GM23338 (cell line): ENCODE results near the gene RAD51B. TPM values are rescaled to one million over a fixed set of nuclear protein-coding genes. Genes with fewer than 3 reads are reported as not detected.

Experiments used
- ATAC-seq: fragments of 200-7000 bp; cut with Tn5 transposase; 3 replicates; pipeline ENCODE4 v1.9.1; 2020
- DNase-seq: peaks from one replicate; pipeline ENCODE4 v3.0.0-alpha.2; 2015; ENCODE audit warnings: low spot score
- H2AFZ ChIP-seq: fragments of 200-600 bp; sonication (generic); 2 replicates; pipeline ENCODE4 v1.8.0; 2016; ENCODE audit warnings: antibody characterized with exemption, mild to moderate bottlenecking, moderate library complexity
- H3F3A ChIP-seq: fragments of 200-600 bp; sonication (generic); replicated peaks from 2 replicates; pipeline ENCODE4 v1.8.0; 2017; ENCODE audit warnings: antibody characterized with exemption, mixed run types, low read depth
- H3K27ac ChIP-seq: fragments of 200-600 bp; sonication (generic); 2 replicates; pipeline ENCODE4 v1.6.1; 2016; ENCODE audit warnings: low read depth
- H3K27me3 ChIP-seq: fragments of 200-600 bp; sonication (generic); 2 replicates; pipeline ENCODE4 v1.8.0; 2016; ENCODE audit warnings: mild to moderate bottlenecking, mixed run types, moderate library complexity; ENCODE audit not compliant: insufficient read depth
- H3K36me3 ChIP-seq: fragments of 200-600 bp; sonication (generic); 2 replicates; pipeline ENCODE4 v1.8.0; 2016; ENCODE audit warnings: mild to moderate bottlenecking; ENCODE audit not compliant: insufficient read depth
- H3K4me1 ChIP-seq: fragments of 200-600 bp; sonication (generic); 2 replicates; pipeline ENCODE4 v1.8.0; 2016; ENCODE audit warnings: mild to moderate bottlenecking, moderate library complexity; ENCODE audit not compliant: insufficient read depth
- H3K4me2 ChIP-seq: fragments of 200-600 bp; sonication (generic); 2 replicates; pipeline ENCODE4 v1.7.1; 2017; ENCODE audit warnings: mixed run types
- H3K4me3 ChIP-seq: fragments of 200-600 bp; sonication (generic); 2 replicates; pipeline ENCODE4 v1.6.1; 2016; ENCODE audit warnings: mixed run types
- H3K79me2 ChIP-seq: fragments of 200-600 bp; sonication (generic); replicated peaks from 2 replicates; pipeline ENCODE4 v1.8.0; 2017; ENCODE audit warnings: mild to moderate bottlenecking; ENCODE audit not compliant: insufficient read depth
- H3K9me2 ChIP-seq: fragments of 200-600 bp; sonication (generic); 2 replicates; pipeline ENCODE4 v1.8.0; 2017; ENCODE audit not compliant: insufficient read depth
- H4K20me1 ChIP-seq: fragments of 200-600 bp; sonication (generic); replicated peaks from 2 replicates; pipeline ENCODE4 v1.8.0; 2017; ENCODE audit warnings: mild to moderate bottlenecking; ENCODE audit not compliant: insufficient read depth
- H3K27ac Mint-ChIP-seq: 2 replicates; pipeline ENCODE4 v1.8.0; 2020; ENCODE audit warnings: inconsistent platforms, mild to moderate bottlenecking, moderate library complexity, mixed read lengths
- H3K27me3 Mint-ChIP-seq: 3 replicates; pipeline ENCODE4 v1.8.0; 2022; ENCODE audit warnings: low read depth, mild to moderate bottlenecking, moderate library complexity, mixed read lengths, inconsistent platforms; ENCODE audit not compliant: insufficient read depth, poor library complexity
- H3K36me3 Mint-ChIP-seq: 3 replicates; pipeline ENCODE4 v1.8.0; 2021; ENCODE audit warnings: low read depth, mild to moderate bottlenecking, inconsistent platforms, moderate library complexity, mixed read lengths
- H3K4me1 Mint-ChIP-seq: 3 replicates; pipeline ENCODE4 v1.8.0; 2020; ENCODE audit warnings: mild to moderate bottlenecking, inconsistent platforms, mixed read lengths
- H3K4me3 Mint-ChIP-seq: 3 replicates; pipeline ENCODE4 v1.8.0; 2021; ENCODE audit warnings: moderate library complexity, mild to moderate bottlenecking, inconsistent platforms, mixed read lengths
- H3K9me3 Mint-ChIP-seq: 3 replicates; pipeline ENCODE4 v1.8.0; 2020; ENCODE audit warnings: moderate library complexity, mild to moderate bottlenecking, inconsistent platforms, mixed read lengths
- ETS1 ChIP-seq: IDR thresholded peaks from 2 replicates; pipeline ENCODE4 v1.6.1; 2016; ENCODE audit warnings: antibody characterized with exemption
- JUNB ChIP-seq: IDR thresholded peaks from one replicate; pipeline ENCODE4 v1.6.1; 2016; ENCODE audit warnings: antibody characterized with exemption; ENCODE audit not compliant: unreplicated experiment
- ZNF114 ChIP-seq: fragments of 250-450 bp; sonication (Bioruptor Pico); IDR thresholded peaks from 2 replicates; pipeline ENCODE4 v1.5.0; 2020; ENCODE audit warnings: mild to moderate bottlenecking, moderate library complexity
- ZNF331 ChIP-seq: fragments of 250-450 bp; sonication (Bioruptor Pico); IDR thresholded peaks from 2 replicates; pipeline ENCODE4 v1.5.0; 2020; ENCODE audit warnings: low read depth, mild to moderate bottlenecking, moderate library complexity
- polyA plus RNA-seq: library from polyadenylated mRNA; unstranded; fragments of >200 nt; fragmentation: Nextera tagmentation; extraction: Ambion mirVana; gene quantifications from 2 replicates; pipeline ENCODE4 v1.2.1, GENCODE V29; 2016
- total RNA-seq: library from RNA; depleted of rRNA; stranded (reverse); fragments of >200 nt; shearing (Covaris generic); gene quantifications from 2 replicates; pipeline ENCODE4 v1.2.3, GENCODE V29; 2014
- TF ChIP-seq, protein P1 (sequence below): fragments of 250-450 bp; sonication (Bioruptor Pico); IDR thresholded peaks from 2 replicates; pipeline ENCODE4 v1.5.0; 2020; ENCODE audit warnings: mild to moderate bottlenecking, moderate library complexity
- TF ChIP-seq, protein P2 (sequence below), 2 experiments: fragments of 200-600 bp in 1 of 2; sonication (generic) in 1 of 2; conservative IDR thresholded peaks; 2 replicates each; pipeline versions ENCODE4 v1.5.1 to v1.6.1; 2016 to 2017; ENCODE audit warnings: antibody characterized with exemption in 2 of 2, low read depth in 2 of 2, mild to moderate bottlenecking in 2 of 2, moderate library complexity in 1 of 2

The RAD51B gene
- total and polyA plus RNA-seq, 2 experiments from 2014 or later, result 15.7 to 29.1 TPM

- TF ChIP-seq, protein P1, sequence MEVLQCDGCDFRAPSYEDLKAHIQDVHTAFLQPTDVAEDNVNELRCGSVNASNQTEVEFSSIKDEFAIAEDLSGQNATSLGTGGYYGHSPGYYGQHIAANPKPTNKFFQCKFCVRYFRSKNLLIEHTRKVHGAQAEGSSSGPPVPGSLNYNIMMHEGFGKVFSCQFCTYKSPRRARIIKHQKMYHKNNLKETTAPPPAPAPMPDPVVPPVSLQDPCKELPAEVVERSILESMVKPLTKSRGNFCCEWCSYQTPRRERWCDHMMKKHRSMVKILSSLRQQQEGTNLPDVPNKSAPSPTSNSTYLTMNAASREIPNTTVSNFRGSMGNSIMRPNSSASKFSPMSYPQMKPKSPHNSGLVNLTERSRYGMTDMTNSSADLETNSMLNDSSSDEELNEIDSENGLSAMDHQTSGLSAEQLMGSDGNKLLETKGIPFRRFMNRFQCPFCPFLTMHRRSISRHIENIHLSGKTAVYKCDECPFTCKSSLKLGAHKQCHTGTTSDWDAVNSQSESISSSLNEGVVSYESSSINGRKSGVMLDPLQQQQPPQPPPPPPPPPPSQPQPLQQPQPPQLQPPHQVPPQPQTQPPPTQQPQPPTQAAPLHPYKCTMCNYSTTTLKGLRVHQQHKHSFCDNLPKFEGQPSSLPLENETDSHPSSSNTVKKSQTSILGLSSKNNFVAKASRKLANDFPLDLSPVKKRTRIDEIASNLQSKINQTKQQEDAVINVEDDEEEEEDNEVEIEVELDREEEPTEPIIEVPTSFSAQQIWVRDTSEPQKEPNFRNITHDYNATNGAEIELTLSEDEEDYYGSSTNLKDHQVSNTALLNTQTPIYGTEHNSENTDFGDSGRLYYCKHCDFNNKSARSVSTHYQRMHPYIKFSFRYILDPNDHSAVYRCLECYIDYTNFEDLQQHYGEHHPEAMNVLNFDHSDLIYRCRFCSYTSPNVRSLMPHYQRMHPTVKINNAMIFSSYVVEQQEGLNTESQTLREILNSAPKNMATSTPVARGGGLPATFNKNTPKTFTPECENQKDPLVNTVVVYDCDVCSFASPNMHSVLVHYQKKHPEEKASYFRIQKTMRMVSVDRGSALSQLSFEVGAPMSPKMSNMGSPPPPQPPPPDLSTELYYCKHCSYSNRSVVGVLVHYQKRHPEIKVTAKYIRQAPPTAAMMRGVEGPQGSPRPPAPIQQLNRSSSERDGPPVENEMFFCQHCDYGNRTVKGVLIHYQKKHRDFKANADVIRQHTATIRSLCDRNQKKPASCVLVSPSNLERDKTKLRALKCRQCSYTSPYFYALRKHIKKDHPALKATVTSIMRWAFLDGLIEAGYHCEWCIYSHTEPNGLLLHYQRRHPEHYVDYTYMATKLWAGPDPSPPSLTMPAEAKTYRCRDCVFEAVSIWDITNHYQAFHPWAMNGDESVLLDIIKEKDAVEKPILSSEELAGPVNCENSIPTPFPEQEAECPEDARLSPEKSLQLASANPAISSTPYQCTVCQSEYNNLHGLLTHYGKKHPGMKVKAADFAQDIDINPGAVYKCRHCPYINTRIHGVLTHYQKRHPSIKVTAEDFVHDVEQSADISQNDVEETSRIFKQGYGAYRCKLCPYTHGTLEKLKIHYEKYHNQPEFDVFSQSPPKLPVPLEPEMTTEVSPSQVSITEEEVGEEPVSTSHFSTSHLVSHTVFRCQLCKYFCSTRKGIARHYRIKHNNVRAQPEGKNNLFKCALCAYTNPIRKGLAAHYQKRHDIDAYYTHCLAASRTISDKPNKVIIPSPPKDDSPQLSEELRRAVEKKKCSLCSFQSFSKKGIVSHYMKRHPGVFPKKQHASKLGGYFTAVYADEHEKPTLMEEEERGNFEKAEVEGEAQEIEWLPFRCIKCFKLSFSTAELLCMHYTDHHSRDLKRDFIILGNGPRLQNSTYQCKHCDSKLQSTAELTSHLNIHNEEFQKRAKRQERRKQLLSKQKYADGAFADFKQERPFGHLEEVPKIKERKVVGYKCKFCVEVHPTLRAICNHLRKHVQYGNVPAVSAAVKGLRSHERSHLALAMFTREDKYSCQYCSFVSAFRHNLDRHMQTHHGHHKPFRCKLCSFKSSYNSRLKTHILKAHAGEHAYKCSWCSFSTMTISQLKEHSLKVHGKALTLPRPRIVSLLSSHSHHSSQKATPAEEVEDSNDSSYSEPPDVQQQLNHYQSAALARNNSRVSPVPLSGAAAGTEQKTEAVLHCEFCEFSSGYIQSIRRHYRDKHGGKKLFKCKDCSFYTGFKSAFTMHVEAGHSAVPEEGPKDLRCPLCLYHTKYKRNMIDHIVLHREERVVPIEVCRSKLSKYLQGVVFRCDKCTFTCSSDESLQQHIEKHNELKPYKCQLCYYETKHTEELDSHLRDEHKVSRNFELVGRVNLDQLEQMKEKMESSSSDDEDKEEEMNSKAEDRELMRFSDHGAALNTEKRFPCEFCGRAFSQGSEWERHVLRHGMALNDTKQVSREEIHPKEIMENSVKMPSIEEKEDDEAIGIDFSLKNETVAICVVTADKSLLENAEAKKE (CRISPR knock-in tag), result no peak
- no peak for TF ChIP-seq JUNB
Measured at GRCh38 chr14:68578597-68578996, 759.0 kb downstream of the RAD51B start (continued).

- Histone ChIP-seq H3K27ac (no peak overlapping the region), H3K36me3 (no peaks in the 10 kb centered on the region), H2AFZ (no peak overlapping the region), H4K20me1 (no peaks in the 10 kb centered on the region), H3K27me3 (no peaks in the 10 kb centered on the region), H3K4me1 (peaks cover under 1% of the 10 kb centered on the region), H3K9me2 (peaks cover 7% of the 10 kb centered on the region; the same call in 1 of the 2 replicates), H3K79me2 (no peaks in the 10 kb centered on the region), H3K4me3 (no peak overlapping the region), H3K4me2 (no peak overlapping the region), H3F3A (no peaks in the 10 kb centered on the region)
- H3K36me3 Mint-ChIP-seq, result no peaks in the 10 kb centered on the region; the same call in 2 of the 3 replicates
- no peak overlapping the region for H3K4me3 Mint-ChIP-seq
- no peaks in the 10 kb centered on the region for H3K27me3 Mint-ChIP-seq
- DNase-seq (no peak), ATAC-seq (no peak)
- H3K9me3 Mint-ChIP-seq, result peaks cover 8% of the 10 kb centered on the region; the same call in 2 of the 3 replicates
- H3K27ac Mint-ChIP-seq, result no peak overlapping the region
- H3K4me1 Mint-ChIP-seq, result peaks cover 9% of the 10 kb centered on the region; the same call in 2 of the 3 replicates
- TF ChIP-seq, protein P1 (CRISPR knock-in tag), result no peak
- no peak for TF ChIP-seq ZNF114 (CRISPR knock-in tag)
- no peak for TF ChIP-seq ETS1
- no peak for TF ChIP-seq ZNF331 (CRISPR knock-in tag)
- TF ChIP-seq, protein P2, sequence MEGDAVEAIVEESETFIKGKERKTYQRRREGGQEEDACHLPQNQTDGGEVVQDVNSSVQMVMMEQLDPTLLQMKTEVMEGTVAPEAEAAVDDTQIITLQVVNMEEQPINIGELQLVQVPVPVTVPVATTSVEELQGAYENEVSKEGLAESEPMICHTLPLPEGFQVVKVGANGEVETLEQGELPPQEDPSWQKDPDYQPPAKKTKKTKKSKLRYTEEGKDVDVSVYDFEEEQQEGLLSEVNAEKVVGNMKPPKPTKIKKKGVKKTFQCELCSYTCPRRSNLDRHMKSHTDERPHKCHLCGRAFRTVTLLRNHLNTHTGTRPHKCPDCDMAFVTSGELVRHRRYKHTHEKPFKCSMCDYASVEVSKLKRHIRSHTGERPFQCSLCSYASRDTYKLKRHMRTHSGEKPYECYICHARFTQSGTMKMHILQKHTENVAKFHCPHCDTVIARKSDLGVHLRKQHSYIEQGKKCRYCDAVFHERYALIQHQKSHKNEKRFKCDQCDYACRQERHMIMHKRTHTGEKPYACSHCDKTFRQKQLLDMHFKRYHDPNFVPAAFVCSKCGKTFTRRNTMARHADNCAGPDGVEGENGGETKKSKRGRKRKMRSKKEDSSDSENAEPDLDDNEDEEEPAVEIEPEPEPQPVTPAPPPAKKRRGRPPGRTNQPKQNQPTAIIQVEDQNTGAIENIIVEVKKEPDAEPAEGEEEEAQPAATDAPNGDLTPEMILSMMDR (conservative IDR thresholded peaks at IDR 0.05; ENCODE audit: low read depth in 2 of 2), result no peak
Measured at GRCh38 chr14:68580096-68580645, 760.6 kb downstream of the RAD51B start.
